GM12865 (cell line): Measurements from ENCODE around the gene LDLRAP1.
"Not testable (repeated sequence)": the region's sequence is repeated elsewhere in the genome, so short reads cannot be mapped to it uniquely, and the experiment has no call there.

Source experiments
- DNase-seq: peaks from one replicate; pipeline ENCODE4 v3.0.0; 2010; ENCODE audit warnings: low read depth
- H3K4me3 ChIP-seq: 2 replicates; pipeline ENCODE4 v1.5.1; 2011; ENCODE audit warnings: mild to moderate bottlenecking, low read depth, low read length, control low read depth
- TF ChIP-seq, protein P1 (sequence below): IDR thresholded peaks from 2 replicates; pipeline ENCODE4 v1.5.1; 2011; ENCODE audit warnings: low read length, control low read depth, low read depth, inconsistent platforms; ENCODE audit not compliant: insufficient read depth; ENCODE audit errors: missing control alignments

Gene LDLRAP1

DNA sequence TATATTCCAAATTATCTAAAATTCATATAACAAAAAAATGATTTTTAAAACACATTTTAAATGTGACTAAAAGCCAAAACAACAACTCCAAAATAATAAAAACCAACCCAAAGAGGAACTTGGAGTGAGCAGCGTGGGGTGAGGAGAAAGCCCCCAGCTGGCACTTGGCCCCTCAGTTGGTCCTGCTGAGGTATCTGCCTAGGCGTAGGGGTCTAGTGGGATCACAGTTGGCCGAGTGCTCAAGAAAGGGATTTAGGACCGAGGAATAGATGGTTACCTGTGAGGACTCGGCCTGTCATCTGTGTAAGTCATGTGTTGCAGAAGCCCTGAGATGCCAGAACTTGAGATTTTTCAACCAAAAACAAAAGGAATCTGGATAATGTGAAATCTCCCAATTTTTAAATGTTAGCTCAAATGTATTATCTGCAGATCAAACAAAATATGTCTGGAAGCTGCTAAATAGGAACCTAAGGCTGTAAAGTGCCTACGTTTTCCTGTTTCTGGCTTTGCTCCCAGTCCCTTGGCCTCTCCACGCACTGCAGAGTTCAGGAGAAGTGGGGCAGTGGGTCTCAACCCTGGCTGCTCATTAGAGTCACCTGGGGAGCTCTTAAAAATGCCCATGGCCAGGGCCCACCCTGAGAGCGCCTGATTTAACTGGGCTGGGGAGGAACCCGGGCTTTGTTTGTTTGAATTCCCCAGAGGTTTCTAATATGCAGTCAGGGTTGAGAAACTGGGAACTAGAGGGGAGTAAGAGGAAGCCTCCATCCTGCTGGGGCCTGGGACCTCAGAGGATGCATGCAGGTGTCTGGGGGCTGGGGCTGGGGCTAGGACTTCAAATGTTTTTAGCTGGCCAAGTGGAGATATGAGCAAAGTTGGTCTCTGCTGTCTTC is 38.5 kb upstream of the LDLRAP1 start:
- no peak for DNase-seq
- H3K4me3 ChIP-seq, result no peak overlapping the region
- TF ChIP-seq, protein P1, sequence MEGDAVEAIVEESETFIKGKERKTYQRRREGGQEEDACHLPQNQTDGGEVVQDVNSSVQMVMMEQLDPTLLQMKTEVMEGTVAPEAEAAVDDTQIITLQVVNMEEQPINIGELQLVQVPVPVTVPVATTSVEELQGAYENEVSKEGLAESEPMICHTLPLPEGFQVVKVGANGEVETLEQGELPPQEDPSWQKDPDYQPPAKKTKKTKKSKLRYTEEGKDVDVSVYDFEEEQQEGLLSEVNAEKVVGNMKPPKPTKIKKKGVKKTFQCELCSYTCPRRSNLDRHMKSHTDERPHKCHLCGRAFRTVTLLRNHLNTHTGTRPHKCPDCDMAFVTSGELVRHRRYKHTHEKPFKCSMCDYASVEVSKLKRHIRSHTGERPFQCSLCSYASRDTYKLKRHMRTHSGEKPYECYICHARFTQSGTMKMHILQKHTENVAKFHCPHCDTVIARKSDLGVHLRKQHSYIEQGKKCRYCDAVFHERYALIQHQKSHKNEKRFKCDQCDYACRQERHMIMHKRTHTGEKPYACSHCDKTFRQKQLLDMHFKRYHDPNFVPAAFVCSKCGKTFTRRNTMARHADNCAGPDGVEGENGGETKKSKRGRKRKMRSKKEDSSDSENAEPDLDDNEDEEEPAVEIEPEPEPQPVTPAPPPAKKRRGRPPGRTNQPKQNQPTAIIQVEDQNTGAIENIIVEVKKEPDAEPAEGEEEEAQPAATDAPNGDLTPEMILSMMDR, result no peak

DNA sequence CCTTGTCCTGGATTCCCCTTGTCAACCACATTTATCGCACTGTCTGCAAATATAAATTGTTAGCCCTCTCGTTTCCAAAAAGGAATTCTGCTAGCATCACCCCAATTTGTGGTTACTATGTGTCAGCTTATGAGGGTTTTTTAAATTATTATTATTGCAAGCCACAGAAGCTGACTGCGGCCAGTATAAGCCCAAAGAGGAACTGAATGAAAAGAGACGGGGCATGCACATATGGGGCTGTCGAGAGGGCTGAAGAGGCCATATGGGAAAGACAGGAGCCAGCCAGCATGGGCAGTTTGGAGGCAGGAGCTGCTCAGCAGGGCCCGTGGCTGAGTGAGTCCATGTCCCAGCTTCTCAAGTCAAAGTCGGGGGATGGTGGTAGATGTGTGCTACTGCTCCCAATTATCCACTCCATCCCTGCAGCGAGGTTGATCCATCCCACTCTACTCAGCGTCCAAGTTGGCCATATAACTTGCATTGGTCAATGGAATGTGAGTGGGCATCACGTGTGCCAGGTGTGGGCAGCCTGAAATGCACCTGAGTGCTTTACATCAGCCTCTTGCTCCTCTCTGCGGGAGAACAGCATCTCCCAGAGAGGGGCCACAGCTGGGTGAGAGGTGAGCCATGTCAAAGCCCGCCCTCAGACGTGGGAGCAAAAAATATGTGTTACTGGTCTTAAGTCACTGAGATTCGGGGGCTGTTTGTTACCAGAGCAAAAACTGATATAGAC is 37.6 kb upstream of the LDLRAP1 start:
- TF ChIP-seq, protein P1, result no peak
- DNase-seq, result no peak
- no peak overlapping the region for H3K4me3 ChIP-seq

DNA sequence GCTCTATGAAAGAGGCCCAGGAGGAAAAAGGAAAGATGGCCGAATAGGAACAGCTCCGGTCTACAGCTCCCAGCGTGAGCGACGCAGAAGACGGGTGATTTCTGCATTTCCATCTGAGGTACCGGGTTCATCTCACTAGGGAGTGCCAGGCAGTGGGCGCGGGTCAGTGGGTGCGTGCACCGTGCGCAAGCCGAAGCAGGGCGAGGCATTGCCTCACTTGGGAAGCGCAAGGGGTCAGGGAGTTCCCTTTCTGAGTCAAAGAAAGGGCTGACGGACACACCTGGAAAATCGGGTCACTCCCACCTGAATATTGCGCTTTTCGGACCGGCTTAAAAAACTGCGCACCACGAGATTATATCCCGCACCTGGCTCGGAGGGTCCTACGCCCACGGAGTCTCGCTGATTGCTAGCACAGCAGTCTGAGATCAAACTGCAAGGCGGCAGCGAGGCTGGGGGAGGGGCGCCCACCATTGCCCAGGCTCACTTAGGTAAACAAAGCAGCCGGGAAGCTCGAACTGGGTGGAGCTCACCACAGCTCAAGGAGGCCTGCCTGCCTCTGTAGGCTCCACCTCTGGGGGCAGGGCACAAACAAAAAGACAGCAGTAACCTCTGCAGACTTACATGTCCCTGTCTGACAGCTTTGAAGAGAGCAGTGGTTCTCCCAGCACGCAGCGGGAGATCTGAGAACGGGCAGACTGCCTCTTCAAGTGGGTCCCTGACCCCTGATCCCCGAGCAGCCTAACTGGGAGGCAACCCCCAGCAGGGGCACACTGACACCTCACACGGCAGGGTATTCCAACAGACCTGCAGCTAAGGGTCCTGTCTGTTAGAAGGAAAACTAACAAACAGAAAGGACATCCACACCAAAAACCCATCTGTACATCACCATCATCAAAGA is 36.6 kb upstream of the LDLRAP1 start:
- H3K4me3 ChIP-seq, result not testable (repeated sequence)

DNA sequence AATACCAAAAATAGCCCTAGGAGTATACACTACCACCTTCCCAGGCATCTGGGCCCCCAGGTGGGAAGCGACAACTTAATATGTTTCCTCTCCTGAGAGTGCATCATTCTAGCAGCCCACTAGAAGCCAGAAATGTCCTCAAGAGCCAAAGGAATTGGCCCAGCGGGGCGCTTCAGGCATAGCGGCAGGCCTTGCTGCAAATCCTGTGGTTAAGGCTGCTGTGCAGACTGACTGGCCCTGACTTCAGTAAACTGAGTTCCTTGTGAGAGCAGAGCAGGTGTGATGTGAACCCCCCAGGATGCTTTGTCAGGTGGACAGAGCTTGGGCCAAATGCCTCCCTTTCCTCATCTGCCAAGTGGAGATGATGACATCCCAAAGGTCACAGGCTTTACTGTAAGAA is 29.7 kb upstream of the LDLRAP1 start:
- H3K4me3 ChIP-seq, result no peak overlapping the region
- TF ChIP-seq, protein P1, result no peak
- no peak for DNase-seq

More for the DNA sequence above, 36.6 kb upstream of the LDLRAP1 start:
- DNase-seq, result not testable (repeated sequence)

DNA sequence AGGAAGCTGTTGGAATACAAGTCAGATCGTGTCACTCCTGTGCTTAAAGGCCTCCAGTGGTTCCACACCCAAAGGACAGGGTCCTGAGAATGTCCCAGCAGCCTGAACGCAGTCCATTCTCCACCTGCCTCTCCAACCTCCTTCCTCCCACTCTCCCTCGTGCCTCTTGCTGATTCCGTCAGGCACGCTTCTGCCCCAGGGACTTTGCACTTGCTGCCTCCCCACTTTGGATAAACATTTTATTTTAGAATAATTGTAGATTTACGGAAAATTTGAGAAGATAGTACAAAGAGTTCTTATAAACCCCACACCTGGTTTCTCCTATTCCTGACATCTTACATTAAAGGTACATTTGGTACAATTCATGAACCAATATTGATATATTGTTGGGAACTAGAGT is 28.4 kb upstream of the LDLRAP1 start:
- TF ChIP-seq, protein P1, result no peak
- no peak overlapping the region for H3K4me3 ChIP-seq
- no peak for DNase-seq

DNA sequence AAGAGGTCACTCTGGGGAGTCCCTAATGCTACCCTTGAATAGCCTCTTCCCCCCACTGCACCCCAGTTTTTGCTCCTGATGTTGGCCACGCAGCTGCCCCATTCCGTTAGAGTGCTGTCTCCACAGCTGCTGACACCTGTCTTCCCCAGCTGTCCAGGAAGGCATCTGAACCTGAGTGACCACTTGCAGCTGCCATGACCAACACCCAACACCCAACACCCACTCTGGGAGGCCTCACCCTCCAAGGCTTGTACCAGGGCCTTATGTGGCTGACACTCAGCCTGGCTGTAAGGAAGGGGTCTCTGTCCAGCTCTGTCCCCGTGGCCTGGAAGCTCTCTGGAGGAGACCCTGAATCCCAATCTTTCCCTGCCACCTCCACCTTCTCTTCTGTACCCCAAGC is 26.7 kb upstream of the LDLRAP1 start:
- no peak overlapping the region for H3K4me3 ChIP-seq
- TF ChIP-seq, protein P1, result no peak
- DNase-seq, result no peak
